Measurements from ENCODE around the gene ZNF654. TPM values are rescaled to one million over a fixed set of nuclear protein-coding genes. Genes with fewer than 3 reads are reported as not detected.

The ZNF654 gene
- polyA plus RNA-seq, 1 donor from 2014 or later: 20.4 TPM

GRCh38 chr3:88189361-88189810, 130.3 kb downstream of the ZNF654 start:
- H3K36me3 ChIP-seq (ENCODE audit: insufficient read depth, low read length): no peaks in the 10 kb centered on the region
- H3K4me3 ChIP-seq (ENCODE audit: low read length): no peak overlapping the region
- no peaks in the 10 kb centered on the region for H3F3A ChIP-seq (ENCODE audit: insufficient read depth, low read length, poor library complexity, severe bottlenecking)
- H3K9me3 ChIP-seq (ENCODE audit: low read length): no peaks in the 10 kb centered on the region
- H3K9ac ChIP-seq (ENCODE audit: low read length): no peak overlapping the region
- TF ChIP-seq MXI1 (conservative IDR thresholded peaks at IDR 0.05; ENCODE audit: poor library complexity, severe bottlenecking): no peak
- TF ChIP-seq, protein P1, sequence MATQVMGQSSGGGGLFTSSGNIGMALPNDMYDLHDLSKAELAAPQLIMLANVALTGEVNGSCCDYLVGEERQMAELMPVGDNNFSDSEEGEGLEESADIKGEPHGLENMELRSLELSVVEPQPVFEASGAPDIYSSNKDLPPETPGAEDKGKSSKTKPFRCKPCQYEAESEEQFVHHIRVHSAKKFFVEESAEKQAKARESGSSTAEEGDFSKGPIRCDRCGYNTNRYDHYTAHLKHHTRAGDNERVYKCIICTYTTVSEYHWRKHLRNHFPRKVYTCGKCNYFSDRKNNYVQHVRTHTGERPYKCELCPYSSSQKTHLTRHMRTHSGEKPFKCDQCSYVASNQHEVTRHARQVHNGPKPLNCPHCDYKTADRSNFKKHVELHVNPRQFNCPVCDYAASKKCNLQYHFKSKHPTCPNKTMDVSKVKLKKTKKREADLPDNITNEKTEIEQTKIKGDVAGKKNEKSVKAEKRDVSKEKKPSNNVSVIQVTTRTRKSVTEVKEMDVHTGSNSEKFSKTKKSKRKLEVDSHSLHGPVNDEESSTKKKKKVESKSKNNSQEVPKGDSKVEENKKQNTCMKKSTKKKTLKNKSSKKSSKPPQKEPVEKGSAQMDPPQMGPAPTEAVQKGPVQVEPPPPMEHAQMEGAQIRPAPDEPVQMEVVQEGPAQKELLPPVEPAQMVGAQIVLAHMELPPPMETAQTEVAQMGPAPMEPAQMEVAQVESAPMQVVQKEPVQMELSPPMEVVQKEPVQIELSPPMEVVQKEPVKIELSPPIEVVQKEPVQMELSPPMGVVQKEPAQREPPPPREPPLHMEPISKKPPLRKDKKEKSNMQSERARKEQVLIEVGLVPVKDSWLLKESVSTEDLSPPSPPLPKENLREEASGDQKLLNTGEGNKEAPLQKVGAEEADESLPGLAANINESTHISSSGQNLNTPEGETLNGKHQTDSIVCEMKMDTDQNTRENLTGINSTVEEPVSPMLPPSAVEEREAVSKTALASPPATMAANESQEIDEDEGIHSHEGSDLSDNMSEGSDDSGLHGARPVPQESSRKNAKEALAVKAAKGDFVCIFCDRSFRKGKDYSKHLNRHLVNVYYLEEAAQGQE (IDR thresholded peaks at IDR 0.05; ENCODE audit: borderline replicate concordance): no peak
- TF ChIP-seq RAD21 (conservative IDR thresholded peaks at IDR 0.05): no peak
- TF ChIP-seq POLR2AphosphoS5 (IDR thresholded peaks at IDR 0.05): no peak
- TF ChIP-seq EZH2 (IDR thresholded peaks at IDR 0.05; ENCODE audit: borderline replicate concordance, insufficient read depth, low read length, poor library complexity, severe bottlenecking): no peak
- no peak for TF ChIP-seq CTCF (IDR thresholded peaks at IDR 0.05; ENCODE audit: poor library complexity, severe bottlenecking)
- no peak for TF ChIP-seq EP300 (conservative IDR thresholded peaks at IDR 0.05; ENCODE audit: poor library complexity, severe bottlenecking)
- no peak for TF ChIP-seq TAF1 (IDR thresholded peaks at IDR 0.05; ENCODE audit: low read depth)
- no peak for TF ChIP-seq SMC3 (conservative IDR thresholded peaks at IDR 0.05; ENCODE audit: poor library complexity)
- no peak overlapping the region for H2AFZ ChIP-seq (ENCODE audit: low read depth, low read length)
- H4K20me1 ChIP-seq (ENCODE audit: insufficient read depth): no peaks in the 10 kb centered on the region
- no peak overlapping the region for H3K4me2 ChIP-seq (ENCODE audit: low read length)
- H3K9me2 ChIP-seq (ENCODE audit: insufficient read depth, low read length): no peaks in the 10 kb centered on the region
- H3K27me3 ChIP-seq (ENCODE audit: insufficient read depth, low read depth, low read length): no peaks in the 10 kb centered on the region
- H3K79me2 ChIP-seq (replicated peaks; ENCODE audit: insufficient read depth, low read length): no peaks in the 10 kb centered on the region
- H3K27ac ChIP-seq (ENCODE audit: low read length): no peak overlapping the region

DNA sequence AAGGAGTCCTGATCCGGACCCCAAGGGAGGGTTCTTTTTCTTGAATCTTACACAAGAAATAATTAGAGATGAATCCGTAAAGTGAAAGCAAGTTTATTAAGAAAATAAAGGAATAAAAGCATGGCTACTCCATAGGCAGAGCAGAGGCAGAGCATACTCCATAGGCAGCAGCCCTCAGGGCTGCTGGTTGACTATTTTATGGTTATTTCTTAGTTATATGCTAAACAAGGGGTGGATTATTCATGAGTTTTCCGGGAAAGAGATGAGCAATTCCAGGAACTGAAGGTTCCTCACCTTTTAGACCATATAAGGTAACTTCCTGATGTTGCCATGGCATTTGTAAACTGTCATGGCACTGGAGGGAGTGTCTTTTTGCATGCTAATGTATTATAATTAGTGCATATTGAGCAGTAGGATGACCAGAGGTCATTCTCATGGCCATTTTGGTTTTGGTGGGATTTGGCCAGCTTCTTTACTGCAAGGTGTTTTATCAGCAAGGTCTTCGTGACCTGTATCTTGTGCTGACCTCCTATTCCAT, 132.9 kb downstream of the ZNF654 start:
- Histone ChIP-seq H3K36me3 (ENCODE audit: insufficient read depth, low read length) (no peaks in the 10 kb centered on the region), H3K27ac (ENCODE audit: low read length) (no peak overlapping the region), H3K4me2 (ENCODE audit: low read length) (no peak overlapping the region), H3K4me3 (ENCODE audit: low read length) (no peak overlapping the region), H2AFZ (ENCODE audit: low read depth, low read length) (no peak overlapping the region), H3K9me2 (ENCODE audit: insufficient read depth, low read length) (no peaks in the 10 kb centered on the region), H3K27me3 (ENCODE audit: insufficient read depth, low read depth, low read length) (no peaks in the 10 kb centered on the region), H3K79me2 (replicated peaks; ENCODE audit: insufficient read depth, low read length) (no peaks in the 10 kb centered on the region), H3F3A (ENCODE audit: insufficient read depth, low read length, poor library complexity, severe bottlenecking) (no peaks in the 10 kb centered on the region), H4K20me1 (ENCODE audit: insufficient read depth) (no peaks in the 10 kb centered on the region), H3K9me3 (ENCODE audit: low read length) (no peaks in the 10 kb centered on the region), H3K9ac (ENCODE audit: low read length) (no peak overlapping the region)
- TF ChIP-seq TAF1 (IDR thresholded peaks at IDR 0.05; ENCODE audit: low read depth): no peak
- no peak for TF ChIP-seq EZH2 (IDR thresholded peaks at IDR 0.05; ENCODE audit: borderline replicate concordance, insufficient read depth, low read length, poor library complexity, severe bottlenecking)
- TF ChIP-seq, protein P1 (IDR thresholded peaks at IDR 0.05; ENCODE audit: borderline replicate concordance): no peak
- no peak for TF ChIP-seq RAD21 (conservative IDR thresholded peaks at IDR 0.05)
- TF ChIP-seq CTCF (IDR thresholded peaks at IDR 0.05; ENCODE audit: poor library complexity, severe bottlenecking): no peak
- TF ChIP-seq SMC3 (conservative IDR thresholded peaks at IDR 0.05; ENCODE audit: poor library complexity): no peak
- no peak for TF ChIP-seq POLR2AphosphoS5 (IDR thresholded peaks at IDR 0.05)
